Hematopoietic multipotent progenitor cell treated with erythropoietin and hydrocortisone succinate and interleukin-3 and kit ligand, for 15 days (in vitro differentiated cells): Measurements from ENCODE around the gene CELF5.

Experiments used
- DNase-seq: peaks from one replicate; pipeline ENCODE4 v3.0.0-alpha.2; 2015; ENCODE audit warnings: low spot score

The CELF5 gene

DNA sequence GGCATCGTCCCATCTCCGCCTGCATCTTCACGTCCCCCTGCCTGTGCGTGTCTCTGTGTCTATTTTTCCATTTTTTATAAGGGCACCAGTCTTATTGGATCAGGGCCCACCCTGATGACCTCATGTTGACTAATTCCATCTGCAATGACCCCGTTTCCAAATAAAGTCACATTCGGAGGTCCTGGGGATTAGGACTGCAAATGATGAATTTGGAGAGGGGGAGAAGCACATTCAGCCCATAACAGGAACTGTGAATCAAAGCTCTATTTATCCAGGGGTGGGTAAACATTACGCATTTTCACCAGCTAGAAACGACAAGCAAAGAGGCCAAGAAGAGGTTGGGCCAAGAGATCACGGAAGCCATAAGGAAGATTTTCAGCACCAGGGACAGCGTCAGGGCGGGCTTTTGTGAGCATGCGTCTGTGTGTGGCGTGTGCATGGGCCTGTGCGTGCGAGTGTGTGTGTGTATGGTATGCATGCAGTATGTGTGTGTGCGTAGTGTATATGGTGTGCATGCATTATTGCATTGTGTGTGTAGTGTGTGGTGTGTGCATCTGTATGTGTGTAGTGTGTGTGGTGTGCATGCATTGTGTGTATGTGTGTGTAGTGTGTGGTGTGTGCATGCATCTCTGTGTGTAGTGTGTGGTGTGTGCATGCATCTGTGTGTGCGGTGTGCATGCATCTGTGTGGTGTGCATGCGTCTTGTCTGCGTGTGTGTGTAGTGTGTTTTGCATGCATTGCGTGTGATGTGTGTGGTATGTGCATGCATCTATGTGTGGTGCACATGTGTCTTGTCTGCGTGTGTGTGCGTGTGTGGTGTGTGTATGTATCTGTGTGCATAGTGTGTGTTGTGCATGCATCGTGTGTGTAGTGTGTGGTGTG is 19.6 kb downstream of the CELF5 start:
- DNase-seq = peak; percentile 30

GRCh38 chr19:3245050-3245449 is 20.6 kb downstream of the CELF5 start:
- DNase-seq = no peak

GRCh38 chr19:3248728-3249326 is 24.4 kb downstream of the CELF5 start:
- DNase-seq = no peak

DNA sequence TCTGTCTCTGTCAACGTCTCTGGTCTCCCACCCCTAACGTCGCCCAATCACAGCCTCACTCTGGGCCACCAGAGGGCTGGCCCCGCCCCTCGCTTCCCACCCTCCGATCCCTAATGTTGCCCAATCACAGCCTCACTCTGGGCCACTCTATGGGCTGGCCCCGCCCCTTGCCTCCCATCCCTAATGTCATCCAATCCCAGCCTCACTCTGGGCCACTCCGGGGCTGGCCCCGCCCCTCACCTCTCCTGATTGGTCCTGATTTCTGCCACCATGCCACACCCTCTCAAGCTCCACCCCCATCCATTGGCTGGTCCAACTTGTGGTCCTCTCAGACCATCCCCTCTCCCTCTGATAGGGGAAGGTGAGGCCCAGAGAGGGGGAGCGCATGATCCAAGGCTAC is 24.9 kb downstream of the CELF5 start:
- DNase-seq = peak; percentile 13

DNA sequence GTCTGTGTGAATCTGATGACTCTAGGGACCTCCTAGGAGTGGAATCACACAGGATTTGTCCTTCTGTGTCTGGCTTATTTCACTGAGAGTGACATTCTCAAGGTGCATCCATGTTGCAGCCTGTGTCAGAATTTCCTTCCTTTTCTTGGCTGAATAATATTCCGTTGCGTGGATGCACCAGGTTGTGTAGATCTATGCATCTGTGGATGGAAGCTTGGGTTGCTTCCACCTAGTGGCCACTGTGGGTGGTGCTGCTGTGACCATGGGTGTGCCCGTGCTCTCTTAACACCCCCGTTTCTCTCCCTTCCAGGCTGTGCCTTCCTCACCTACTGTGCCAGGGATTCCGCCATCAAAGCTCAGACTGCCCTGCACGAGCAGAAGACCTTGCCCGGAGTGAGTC is 26.2 kb downstream of the CELF5 start:
- peak; percentile 21 for DNase-seq

GRCh38 chr19:3251229-3251628 is 26.8 kb downstream of the CELF5 start:
- DNase-seq = no peak

DNA sequence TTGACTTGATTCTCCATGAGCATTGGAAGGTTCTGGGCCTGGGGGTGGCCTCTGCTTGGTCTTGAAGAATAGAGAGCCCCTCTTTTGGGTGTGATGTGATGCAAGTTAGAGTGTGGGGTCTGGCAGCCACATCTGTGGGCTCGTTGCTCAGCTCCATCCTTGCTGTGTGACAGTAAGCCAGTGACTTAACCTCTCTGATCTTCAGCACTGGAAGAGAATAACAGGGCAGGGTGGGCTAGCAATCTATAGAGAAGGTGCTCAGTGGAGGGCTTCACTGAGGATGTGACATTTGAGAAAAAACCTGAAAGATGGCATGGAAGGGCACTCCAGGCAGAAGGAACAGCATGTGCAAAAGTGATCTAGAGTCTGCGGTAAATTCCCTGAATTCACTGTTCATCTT is 28.2 kb downstream of the CELF5 start:
- DNase-seq = no peak

DNA sequence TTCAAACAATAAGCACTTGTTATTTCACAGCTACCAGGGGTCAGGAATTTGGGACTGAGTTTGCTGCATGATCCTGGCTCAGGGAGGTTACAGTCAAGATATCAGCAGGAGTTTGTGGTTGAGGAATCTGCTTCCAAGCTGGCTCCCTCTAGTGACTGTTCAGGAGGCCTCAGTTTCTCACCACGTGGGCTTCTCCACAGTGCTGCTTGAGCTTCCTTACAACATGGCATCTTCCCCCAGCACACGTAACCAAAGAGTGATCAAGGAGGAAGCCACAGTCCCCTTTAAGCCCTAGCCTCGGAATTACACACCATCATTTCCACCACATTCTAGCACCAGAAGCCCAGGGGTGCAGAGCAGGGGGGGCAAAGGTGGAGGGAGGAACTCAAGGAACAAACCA is 28.8 kb downstream of the CELF5 start:
- DNase-seq = no peak

- DNase-seq = no peak
These were observed 30.1 kb downstream of the CELF5 start for GRCh38 chr19:3254520-3254919.

DNA sequence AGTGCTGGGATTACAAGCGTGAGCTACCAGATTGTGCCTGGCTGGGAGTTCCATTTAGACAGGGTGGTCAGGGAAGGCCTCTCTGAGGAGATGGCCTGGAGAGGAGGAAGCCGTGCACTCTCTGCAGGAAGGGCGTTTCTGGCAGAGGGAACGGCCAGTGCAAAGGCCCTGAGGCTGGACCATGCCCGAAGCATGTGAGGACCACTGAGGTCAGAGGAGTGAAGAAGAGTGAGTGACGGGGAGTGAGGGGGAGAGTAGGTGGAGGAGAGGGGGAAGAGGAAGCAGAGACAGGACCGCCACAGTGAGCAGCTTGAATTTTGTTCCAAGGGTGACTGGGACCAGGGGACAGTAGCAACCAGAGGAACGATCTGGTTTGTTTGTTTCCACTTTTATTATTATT is 32.6 kb downstream of the CELF5 start:
- no peak for DNase-seq

DNA sequence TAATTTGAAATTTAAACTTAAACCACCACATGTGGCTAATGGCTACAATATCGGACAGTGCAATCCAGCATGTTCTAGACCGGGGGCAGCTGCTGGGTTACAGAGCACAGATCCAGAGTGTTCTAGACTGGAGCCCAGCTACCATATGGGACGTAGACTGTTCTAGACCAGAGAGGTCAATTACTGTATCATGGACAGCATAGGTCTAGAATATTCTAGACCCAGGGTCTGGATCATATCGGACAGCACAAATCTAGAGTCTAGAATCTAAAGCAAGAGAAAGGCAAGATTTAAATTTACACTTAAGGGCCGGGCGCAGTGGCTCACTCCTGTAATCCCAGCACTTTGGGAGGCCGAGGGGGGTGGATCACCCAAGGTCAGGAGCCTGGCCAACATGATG is 37.9 kb downstream of the CELF5 start:
- no peak for DNase-seq

DNA sequence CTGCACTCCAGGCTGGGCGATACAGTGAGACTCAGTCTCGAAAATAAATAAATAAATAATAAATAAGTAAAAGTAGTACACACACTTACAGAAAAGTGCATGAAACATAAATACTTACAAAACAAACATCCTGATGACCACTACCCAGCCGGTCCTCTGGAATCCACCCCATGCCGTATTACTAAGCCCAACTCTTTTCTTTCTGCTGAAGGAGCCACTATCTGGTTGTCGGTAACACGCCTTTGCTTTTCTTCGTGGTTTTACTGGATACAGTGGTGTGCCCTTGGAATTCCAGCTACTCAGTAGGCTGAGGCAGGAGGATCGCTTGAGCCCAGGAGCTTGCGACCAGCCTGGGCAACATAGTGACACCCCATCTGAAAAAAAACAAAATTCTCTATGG is 39.4 kb downstream of the CELF5 start:
- DNase-seq = no peak

DNA sequence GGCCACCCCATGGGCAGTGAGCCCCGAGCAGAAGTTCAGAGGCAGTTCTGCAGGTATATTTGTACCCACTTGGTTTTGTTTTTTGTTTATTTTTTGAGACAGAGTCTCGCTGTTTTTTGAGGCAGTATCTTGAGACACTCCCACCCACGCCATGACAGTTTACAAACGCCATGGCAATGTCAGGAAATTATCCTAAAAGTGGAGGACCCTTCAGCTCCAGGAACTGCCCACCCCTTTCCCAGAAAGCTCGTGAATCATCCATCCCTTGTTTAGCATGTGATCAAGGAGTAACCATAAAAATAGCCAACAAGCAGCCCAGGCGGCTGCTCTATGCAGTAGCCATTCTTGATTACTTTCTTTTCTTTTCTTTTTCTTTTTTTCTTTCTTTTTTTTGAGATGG is 41.0 kb downstream of the CELF5 start:
- DNase-seq = no peak

DNA sequence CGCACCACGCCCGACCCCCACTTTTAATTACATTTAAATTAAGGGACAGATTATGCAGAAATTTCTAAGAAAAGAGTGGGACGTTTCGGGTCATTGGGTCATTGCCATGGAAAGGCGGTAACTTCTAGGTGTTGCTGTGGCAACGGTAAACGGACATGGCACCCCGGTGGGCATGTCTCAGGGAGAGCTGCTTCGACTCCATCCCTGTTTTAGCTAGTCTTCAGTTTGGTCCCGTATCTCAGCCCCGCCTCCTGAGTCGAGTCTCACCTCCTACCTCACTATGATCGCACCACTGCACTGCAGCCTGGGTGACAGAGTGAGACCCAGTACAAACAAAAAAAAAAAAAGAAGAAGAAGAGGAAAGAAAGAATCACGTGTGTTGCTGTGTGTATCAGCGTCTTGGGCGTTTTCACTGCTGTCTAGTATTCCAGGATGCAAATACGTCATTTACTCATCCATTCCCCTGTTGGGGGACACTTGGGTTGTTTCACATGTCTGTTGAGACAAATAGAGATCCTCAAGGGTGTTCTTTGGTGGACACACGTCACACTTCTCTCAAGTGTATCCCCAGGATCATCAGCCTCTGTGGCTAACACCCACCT is 41.7 kb downstream of the CELF5 start:
- no peak for DNase-seq

DNA sequence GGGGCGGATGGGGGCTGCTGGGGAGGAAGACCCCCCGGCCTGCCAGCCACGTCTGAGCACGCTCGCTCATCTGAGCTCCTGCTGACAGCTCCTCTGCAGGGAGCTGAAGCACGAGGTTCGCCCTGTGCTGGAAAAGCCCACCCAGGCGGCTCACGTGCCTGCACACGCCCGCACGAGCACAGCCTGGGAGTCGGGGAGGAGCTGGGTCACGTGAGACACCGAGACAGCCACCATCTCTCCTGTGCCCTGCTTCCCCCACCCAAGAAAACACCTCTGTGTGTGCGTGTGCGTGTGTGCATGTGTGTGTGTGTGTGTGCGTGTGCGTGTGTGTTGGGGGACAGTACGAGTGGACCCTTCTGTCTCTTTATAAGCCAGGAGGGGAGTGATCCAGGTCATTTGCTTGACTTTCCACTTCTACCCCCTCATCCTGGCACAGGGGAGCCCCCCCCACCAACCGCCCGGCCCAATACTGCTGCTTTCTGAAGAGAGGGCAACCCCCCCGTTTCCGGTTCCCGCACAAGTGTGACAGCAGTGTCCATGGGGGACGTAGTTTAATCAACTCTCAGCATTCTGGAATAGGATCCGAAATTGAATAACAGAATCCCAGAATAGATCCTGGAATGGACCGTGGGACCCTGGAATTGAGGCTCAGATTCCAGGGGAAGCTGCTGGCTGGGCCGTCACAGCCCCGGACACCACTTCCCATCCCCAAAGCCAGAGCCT is 42.5 kb downstream of the CELF5 start:
- no peak for DNase-seq

- no peak for DNase-seq
These were observed 43.9 kb downstream of the CELF5 start for GRCh38 chr19:3268326-3268725.

GRCh38 chr19:3268763-3269162 is 44.3 kb downstream of the CELF5 start:
- no peak for DNase-seq

DNA sequence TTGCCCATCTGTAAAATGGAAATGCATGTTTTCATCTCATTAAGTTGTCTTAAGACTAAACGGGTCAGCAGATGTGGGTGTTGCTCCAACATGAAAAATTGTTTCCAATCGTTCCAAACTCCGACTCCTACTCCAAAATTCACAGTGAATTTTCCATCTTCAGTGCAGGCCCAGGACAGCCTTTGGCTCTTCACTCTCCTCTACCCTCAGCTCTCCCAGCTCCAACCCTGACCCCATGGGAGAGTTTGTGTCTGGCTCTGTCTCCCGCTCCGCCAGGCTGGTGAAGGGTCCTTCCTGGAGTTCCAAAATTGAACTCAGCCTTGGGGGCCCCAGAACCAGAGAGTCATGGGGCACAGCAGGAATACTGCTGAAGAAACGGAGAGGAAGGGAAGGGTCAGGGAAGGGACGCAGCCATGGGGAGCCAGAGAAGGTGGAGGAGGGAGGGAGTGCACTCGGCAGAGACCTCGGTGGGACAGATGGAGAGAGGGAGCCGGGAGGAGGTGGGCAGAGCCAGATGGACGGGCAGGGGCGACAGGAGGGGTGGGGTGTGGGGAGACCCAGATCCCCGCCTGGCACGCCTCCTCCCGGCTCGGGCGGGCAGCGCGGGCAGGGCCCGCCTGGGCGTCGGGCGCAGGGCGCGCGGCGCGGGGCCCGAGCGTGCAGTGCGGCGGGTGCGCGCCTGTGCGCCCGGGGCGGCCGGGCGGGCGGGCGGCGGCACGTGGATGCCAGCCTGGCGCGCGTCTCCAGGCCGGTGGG is 45.6 kb downstream of the CELF5 start:
- no peak for DNase-seq

DNA sequence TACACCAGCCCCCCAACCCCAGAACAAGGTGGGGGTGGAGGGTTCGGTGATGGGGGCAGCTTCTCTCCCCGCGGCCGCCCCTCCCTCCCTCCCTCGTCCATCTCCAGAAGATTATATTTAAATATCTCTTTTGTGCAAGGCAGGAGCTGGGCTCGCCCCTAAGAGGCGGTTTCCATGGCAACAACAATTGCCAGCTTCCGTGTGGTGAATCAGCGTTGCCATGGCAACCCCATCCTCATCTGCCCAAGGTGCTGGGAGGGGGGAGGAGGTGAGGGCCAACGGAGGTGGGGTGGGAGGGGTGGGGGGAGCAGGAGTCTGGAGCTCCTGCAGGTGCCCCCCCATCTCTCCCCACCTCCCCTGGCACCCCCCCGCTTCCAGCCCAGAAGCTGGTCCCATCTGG is 46.4 kb downstream of the CELF5 start:
- peak; percentile 24 for DNase-seq

- no peak for DNase-seq
These were observed 48.0 kb downstream of the CELF5 start for GRCh38 chr19:3272401-3272931.

DNA sequence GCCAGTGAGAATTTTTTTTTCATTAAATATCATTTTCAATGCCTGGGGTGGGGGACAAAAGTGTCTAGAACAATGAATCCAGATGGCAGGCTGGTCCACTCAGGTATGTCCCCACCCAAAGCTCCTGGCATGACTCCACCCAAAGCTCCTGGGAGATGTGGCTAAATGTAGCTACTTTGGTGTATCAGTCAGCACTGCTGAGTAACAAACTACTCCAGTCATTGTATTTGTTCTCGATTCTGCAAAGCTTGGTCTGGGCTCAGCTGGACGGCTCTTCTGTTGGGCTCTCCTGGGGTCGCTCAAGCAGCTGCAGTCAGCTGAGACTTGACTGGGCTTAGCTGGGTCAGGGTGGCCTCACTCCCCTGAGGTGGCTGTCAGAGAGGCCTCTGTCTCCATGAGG is 48.5 kb downstream of the CELF5 start:
- DNase-seq = no peak
